T-helper 1 cell (primary cell): ENCODE results near the gene LMF1.

ENCODE experiments used
- DNase-seq, 5 donors: peaks; one replicate each; pipeline ENCODE4 v3.0.0-alpha.2; 2012 to 2020

Gene LMF1

DNA sequence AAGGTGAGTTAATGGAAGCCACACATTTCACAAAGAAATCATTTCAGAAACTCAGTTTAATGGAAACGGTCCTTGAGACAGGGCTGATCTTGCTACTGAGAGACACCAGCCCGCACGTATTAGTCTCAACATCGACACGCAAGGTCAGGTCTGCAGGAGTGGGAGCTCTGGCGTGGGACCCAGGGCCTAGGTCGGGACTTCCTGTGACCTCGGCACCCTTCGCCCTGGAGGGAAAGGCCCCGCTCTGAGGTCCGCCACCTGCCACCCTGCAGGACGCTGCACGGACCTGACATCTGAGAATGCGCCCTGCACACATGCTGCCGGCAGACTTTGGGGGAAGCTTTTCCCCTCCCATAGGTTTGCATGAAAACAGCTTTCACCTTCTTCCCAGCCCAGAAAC, 59.7 kb downstream of the LMF1 start:
- no peak for DNase-seq

DNA sequence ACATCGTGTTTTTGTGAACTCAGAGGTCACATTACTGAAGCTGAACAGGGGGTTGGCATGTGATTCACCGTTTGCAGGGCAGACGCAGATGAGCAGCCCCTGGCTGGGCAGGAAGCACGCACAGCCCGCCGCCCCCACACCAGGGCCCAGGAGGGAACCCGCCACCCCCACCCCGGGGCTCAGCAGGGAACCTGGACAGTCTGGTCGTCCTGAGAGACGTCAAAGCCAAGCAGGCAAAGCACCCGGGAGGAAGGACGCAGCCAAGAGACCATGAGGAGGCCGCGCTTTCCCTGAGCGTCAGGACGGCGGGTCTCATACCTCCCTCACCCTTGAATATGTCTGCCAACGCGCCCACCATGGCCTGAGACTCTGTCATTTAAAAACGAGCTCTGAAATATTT, 60.6 kb downstream of the LMF1 start:
- no peak for DNase-seq

- DNase-seq: no peak
Observed at GRCh38 chr16:909281-910000, 61.3 kb downstream of the LMF1 start.

DNA sequence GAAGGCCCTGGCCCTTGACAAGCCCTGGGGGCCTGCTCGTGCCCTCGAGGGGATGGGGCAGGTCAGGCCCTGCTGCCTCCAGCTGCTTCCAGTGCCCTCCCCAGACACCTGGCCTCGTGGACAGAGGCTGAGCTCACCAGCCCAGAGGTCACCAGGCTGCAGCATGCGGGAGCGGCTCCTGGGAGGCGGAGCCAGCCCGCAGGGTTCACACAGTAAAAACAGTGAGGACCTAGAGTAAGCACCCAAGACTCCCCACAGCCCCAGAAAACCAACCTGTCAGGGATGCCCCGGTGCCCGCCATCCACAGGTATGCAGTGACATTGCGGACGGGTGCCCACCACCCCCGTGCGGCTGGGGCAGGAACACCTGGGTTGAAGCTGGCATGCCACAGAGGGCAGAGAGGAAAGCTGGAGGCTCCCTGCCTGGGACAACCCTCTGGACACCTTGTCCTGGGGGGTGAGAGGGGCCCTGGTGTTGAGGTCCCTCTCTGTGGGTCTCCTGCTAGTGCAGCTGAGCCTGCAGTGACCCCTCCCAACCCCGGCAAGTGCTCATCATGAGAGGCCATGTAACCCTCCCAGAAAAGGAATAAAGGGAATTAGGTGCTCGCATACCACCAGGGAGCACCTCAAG, 62.1 kb downstream of the LMF1 start:
- DNase-seq: no peak

GRCh38 chr16:907842-908241, 62.9 kb downstream of the LMF1 start:
- no peak for DNase-seq

DNA sequence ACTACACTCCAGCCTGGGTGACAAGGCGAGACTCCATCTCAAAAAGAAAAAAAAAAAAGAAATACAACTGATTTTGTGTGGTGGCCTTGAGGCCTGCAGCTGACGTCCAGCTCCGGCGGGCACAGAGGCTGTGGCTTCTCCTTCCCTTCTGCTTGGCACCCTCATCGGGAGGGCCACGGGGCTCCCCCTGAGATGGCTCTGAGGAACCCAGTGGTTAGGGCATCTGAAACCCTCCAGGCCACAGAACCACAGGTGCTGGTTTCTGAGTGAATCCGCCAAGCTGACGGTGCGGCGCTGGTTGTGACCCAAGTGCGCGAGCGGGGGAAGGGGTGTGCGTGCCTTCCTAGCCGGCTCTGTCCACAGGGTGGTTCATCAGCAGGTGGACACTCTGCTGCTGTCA, 63.4 kb downstream of the LMF1 start:
- no peak for DNase-seq

DNA sequence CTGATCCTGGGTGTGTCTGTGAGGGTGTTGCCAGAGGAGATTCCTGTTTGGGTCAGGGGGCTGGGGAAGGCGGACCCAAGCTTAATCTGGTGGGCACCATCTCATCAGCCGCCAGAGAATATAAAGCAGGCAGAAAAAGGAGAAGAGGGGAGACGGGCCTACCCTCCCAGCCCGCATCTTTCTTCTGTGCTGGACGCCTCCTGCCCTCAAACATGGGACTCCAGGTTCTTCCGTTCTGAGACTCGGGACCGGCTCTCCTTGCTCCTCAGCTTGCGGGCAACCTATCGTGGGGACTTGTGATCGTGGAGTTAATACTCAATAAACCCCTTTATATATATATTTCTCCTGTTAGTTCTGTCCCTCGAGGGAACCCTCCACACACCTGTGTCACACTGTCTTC, 64.5 kb downstream of the LMF1 start:
- no peak for DNase-seq

DNA sequence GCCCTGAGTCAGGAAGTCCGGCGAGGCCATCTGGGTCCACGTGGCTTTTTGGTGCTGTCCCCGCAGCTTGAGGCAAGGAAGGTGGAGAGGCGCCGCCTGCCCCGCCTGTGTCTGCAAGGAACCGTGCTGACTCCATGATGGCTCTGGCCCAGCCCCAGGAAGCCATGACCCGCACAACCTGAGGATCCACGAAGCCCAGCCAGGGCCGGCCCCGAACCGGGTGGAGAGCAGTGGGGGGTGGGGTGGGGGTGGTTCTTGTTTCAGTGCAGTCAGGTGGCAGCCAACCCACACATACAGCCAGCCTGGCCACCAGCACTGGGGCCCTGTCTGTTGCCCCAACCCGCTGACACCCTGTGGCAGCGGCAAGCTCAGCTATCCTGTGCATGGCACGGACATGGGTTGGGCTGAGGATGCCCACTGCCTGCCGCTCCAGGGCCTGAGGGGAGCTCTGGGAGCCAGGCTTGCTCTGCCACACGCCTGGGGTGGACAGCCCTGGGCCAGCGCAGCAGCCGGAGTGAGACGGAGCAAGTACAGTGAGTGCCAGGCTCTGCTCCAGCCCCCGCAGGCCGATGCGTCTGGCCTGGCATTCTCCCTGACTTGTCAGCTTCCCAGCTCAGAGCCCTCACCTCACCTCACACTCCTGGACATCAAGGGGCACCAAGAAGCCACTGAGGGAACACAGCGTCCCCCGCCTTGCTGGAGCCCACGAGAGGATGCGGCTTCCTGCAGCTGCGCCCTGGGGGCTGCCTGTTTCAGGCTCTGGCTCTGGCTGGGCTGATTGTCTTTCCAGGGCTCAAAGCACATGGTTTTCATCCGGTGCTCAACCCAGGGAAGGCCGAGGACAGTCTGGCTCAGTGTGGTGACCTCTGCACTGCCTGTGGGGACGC, 68.8 kb downstream of the LMF1 start:
- no peak for DNase-seq

DNA sequence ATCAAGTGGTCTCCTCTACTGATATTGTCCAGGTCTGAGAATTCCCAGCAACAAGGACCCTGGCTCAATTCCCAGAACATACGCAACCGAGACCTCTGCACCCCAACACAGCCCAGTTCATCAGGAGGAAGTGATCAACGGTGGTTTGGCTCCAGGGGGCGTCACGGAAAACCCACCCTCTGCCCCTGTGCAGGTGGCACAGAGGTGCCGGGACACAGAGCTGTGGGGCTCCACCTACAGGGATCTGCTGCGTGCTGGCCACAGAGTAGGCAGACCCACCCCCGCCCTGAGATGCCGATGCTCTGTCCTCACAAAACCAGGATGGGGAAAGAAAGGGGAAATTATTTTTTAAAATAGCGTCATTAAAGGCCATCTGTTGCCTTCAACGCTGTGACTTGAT, 69.6 kb downstream of the LMF1 start:
- no peak for DNase-seq

DNA sequence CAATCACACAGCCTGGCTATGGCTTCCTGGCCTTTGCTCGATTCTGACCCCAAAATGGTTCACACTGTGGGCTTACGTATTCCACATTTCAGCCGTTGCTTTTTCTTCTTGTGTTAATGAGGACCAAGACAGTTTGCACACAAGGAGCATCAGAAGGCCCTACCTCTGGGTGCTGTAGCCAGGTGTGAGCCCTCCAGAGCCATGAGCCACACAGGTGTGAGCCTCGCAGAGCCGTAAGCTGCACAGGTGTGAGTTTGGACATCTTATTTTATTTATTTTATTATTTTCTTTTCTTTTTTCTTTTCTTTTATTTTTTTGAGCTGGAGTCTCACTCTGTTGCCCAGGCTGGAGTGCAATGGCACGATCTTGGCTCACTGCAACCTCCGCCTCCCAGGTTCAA, 70.6 kb downstream of the LMF1 start:
- DNase-seq: no peak

DNA sequence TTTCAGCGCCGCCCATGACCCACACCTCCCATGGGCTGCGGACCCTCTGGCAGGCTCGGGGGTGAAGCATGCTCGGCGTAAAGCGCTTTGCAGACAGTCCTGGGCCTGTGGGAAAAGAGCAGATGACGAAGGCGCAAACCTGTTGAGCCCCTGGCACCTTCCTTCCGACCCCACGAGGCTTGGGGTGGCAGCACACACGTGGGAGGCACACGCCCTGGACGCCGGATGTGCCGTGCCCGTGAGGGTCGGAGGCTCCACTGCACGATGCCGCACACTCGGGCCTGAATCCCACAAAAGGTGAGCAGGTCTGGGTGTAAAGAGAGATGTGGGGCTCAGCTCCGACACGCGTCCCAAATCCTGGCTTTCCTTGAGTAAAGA, 71.1 kb downstream of the LMF1 start:
- DNase-seq: no peak

DNA sequence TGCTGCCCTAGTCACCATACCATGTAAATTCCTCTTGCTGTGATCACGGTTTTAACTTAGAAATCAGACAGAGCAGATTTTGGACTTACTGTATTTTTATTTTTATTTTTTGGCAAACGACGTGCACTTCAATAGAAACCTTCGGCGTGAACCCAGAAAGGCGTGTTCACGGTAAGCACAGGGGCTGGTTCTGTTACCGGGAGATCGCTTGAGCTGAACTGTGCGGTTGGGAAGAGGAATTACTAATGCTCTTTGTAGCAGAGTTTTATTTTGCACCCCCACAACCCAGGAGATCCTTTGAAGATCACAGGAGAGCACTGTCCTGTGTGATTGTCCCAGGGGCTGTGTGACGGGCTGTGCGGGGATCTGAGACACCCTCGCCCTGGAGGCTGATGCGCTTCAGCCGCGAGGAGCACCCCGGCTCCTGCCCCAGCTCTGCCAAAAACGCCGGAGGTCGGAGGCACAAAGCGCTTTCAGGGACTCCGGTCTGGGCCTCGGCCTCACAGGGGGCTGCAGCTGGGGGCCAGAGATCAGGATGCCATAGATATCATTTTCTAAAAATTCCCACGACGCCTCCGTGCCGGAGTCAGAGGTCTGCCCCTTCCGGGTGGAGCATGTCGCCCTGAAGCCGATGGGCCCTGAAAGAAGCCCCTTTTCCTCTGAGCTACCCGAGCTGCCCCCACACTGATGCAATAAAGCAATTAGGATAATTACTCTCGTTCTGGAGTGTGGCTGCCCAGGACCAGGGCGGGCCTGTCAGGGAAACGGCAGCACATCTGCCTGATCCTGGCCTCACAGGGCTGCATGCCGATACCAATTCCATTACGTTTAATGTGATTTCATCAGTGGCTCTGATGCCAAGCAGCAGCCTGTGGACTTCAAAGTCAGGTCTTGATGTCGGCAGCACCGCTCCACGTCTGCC, 71.8 kb downstream of the LMF1 start:
- no peak for DNase-seq

- no peak for DNase-seq
Observed at GRCh38 chr16:898216-898615, 72.6 kb downstream of the LMF1 start.

DNA sequence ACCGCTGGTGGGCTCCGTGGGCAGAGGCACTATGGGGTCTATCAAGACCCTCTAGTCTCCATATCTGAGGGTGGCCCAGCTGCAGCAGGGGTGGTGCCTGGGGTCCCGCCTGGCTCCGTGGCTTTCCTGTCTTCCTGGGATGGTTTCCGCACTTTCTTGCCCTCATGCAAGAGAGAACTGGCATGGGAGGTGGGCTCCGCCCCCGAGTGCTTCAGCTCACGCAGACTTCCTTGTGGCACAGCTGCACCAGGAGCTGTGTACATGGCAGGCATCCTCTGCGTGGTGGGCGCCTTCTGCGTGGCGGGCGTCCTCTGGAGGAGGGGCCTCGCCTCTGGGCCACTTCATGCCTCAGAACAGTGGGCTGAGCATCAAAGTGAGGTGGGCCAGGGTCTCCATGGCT, 73.1 kb downstream of the LMF1 start:
- DNase-seq: no peak

DNA sequence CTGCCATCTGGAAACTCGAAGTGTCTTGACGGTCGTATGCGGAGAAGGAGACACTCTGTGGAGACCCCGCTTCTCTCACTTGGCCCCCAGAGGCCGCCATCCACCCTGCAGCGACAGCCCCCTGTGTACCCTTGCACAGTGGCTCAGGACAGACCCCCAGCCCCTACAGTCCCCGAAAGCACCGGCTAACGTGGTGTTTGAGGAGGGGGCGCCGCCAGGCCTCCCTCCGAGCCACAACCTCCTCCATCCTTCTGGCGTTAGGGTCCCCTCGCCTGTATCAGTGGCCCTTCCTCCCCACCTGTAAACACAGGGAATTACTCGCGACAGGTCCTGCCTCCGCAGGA, 73.6 kb downstream of the LMF1 start:
- DNase-seq: no peak

GRCh38 chr16:896261-897199, 74.3 kb downstream of the LMF1 start:
- no peak for DNase-seq

DNA sequence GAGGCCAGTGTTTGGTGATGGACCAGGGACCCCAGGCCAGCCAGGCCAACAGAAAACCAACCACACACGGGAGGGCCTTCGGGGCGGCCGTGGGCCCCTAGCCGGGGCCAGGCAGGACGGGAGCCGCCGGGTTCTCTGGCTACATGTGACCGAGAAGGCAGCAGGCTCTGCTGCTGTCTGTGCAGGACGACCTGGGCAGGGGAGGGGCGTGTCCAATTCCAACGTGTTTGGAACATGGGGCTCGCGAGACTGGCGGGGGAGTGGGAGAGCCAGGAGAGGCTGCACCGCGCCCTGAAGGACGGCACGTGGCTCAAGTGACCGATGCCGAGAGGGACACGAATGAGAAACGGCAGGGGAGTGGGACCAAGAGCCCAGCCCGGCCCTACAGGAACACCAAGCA, 75.4 kb downstream of the LMF1 start:
- DNase-seq: no peak

DNA sequence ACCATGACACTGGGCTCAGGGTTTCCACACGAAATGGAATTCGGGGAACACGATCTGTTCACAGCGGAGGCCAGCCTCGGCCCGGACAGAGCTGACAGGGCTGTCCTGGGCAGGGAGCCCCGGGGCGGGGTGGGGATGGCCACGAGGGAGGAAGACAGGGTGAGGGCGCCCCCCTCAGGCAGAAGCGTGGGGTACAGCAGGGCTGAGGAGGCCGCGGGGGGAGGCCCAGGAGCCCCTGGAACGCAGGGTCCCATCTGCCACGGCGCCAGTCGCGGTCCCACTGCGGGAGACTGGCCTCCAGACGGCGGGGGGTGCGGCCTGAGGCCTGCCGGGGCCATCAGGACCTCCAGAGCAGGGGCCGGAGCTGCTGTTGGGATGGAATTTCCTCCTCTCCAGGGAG, 75.9 kb downstream of the LMF1 start:
- DNase-seq: no peak

GRCh38 chr16:894136-894535, 76.6 kb downstream of the LMF1 start:
- DNase-seq: no peak

DNA sequence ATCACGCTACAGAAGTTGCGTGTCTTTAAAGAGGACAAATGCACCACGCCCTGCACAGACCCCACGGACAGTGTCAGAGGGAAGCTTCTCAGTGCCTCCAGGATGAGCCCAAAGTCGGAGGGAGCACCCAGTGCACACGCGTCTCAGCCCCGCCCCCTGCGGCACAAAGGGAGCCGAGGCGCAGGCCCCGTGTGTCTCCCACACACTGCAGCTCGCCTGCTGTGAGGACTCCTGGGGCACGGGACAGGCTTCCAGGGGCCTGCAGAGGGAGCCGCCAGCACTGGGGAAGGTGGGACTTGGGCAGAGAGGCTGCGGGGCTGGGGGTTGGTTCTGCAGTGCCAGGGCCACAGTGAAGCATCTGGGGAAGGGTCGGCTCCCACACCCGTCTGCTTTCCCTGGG, 77.4 kb downstream of the LMF1 start:
- DNase-seq: no peak

DNA sequence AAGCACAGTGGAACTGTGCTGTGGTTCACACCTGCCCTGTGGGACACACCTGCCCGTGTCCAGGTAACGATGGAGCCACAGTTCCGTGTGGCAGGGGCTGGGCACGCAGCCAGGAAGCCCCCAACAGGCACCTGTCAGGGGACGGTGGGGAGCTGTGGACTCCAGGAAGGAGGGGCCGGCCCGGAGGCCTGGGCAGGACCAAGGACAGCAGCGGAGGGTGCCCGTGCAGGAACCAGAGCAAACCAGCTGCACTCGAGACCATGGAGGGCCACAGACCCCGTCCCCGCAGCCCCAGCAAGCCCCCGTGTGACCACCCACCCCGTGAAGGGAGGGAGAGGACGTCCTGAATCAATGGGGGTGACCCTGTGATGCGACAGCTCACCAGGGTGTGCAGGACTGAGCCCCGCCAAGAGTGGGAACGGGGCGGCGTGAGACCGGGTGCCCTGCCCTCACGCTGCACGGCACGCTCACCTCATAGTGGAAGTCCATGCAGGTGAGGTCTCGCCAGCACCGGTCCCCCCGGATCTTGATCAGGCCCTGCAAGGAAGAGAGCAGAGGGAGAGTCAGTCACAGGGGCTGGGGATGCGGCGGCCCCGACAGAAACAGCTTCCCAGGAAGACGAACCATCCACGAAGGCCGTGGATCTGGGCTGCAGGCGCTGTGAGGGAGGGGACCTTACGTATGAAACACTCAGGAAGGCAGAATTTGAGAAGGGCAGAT, 78.1 kb downstream of the LMF1 start:
- no peak for DNase-seq
